Trophoblast cell (in vitro differentiated cells and primary cell): ENCODE results near the gene PTPRT.

Experiments used
- DNase-seq, 2 donors: peaks; one replicate each; pipeline ENCODE4 v3.0.0-alpha.2; 2016
- H2AFZ ChIP-seq: 2 replicates; pipeline ENCODE4 v1.6.1; 2013; ENCODE audit warnings: low read length, moderate library complexity, mild to moderate bottlenecking; ENCODE audit not compliant: insufficient read depth, poor library complexity
- H2AK5ac ChIP-seq: 2 replicates; pipeline ENCODE4 v1.6.1; 2013; ENCODE audit warnings: mild to moderate bottlenecking, low read length
- H2BK120ac ChIP-seq: 2 replicates; pipeline ENCODE4 v1.6.1; 2013; ENCODE audit warnings: low read length, mild to moderate bottlenecking, moderate library complexity; ENCODE audit not compliant: insufficient read depth, poor library complexity
- H2BK12ac ChIP-seq: 2 replicates; pipeline ENCODE4 v1.6.1; 2013; ENCODE audit warnings: mild to moderate bottlenecking, low read length, moderate library complexity
- H2BK5ac ChIP-seq: 2 replicates; pipeline ENCODE4 v1.6.1; 2013; ENCODE audit warnings: low read length, low read depth, moderate library complexity, mild to moderate bottlenecking; ENCODE audit not compliant: poor library complexity
- H3K14ac ChIP-seq: 2 replicates; pipeline ENCODE4 v1.6.1; 2013; ENCODE audit warnings: mild to moderate bottlenecking, low read length
- H3K18ac ChIP-seq: 2 replicates; pipeline ENCODE4 v1.6.1; 2013; ENCODE audit warnings: mild to moderate bottlenecking, low read length
- H3K23ac ChIP-seq: 2 replicates; pipeline ENCODE4 v1.6.1; 2013; ENCODE audit warnings: low read length
- H3K27ac ChIP-seq: 2 replicates; pipeline ENCODE4 v1.5.1; 2013; ENCODE audit warnings: low read depth, mild to moderate bottlenecking, inconsistent platforms, low read length, moderate library complexity
- H3K27me3 ChIP-seq: 2 replicates; pipeline ENCODE4 v1.6.1; 2013; ENCODE audit warnings: inconsistent platforms, mild to moderate bottlenecking, low read length, moderate library complexity; ENCODE audit not compliant: insufficient read depth
- H3K36me3 ChIP-seq, 2 experiments: 1 replicate in 1 of 2; 2 replicates in 1 of 2; pipeline ENCODE4 v1.6.1; 2013; ENCODE audit warnings: low read length in 2 of 2, mild to moderate bottlenecking in 2 of 2, moderate library complexity in 1 of 2; ENCODE audit not compliant: insufficient read depth in 2 of 2, control insufficient read depth in 1 of 2
- H3K4ac ChIP-seq: 2 replicates; pipeline ENCODE4 v1.6.1; 2013; ENCODE audit warnings: low read depth, mild to moderate bottlenecking, low read length, moderate library complexity
- H3K4me1 ChIP-seq, 2 experiments: 1 replicate in 1 of 2; 2 replicates in 1 of 2; pipeline ENCODE4 v1.6.1; 2013; ENCODE audit warnings: low read length in 2 of 2, mild to moderate bottlenecking in 2 of 2, moderate library complexity in 1 of 2; ENCODE audit not compliant: insufficient read depth in 2 of 2, control insufficient read depth in 1 of 2
- H3K4me2 ChIP-seq: 2 replicates; pipeline ENCODE4 v1.6.1; 2013; ENCODE audit warnings: inconsistent platforms, mild to moderate bottlenecking, low read length, moderate library complexity
- H3K4me3 ChIP-seq: 2 replicates; pipeline ENCODE4 v1.5.1; 2013; ENCODE audit warnings: mild to moderate bottlenecking, low read depth, low read length, inconsistent platforms
- H3K79me1 ChIP-seq: one replicate; pipeline ENCODE4 v1.6.1; 2013; ENCODE audit warnings: low read length
- H3K79me2 ChIP-seq: 2 replicates; pipeline ENCODE4 v1.6.1; 2013; ENCODE audit warnings: low read length, mild to moderate bottlenecking; ENCODE audit not compliant: control insufficient read depth, insufficient read depth, poor library complexity
- H3K9ac ChIP-seq: 2 replicates; pipeline ENCODE4 v1.6.1; 2013; ENCODE audit warnings: mild to moderate bottlenecking, low read length
- H3K9me3 ChIP-seq: 2 replicates; pipeline ENCODE4 v1.6.1; 2013; ENCODE audit warnings: low read depth, mild to moderate bottlenecking, control low read depth, inconsistent platforms, low read length; ENCODE audit not compliant: insufficient read depth
- H4K12ac ChIP-seq: 2 replicates; pipeline ENCODE4 v1.6.1; 2013; ENCODE audit warnings: low read depth, mild to moderate bottlenecking, low read length, moderate library complexity
- H4K8ac ChIP-seq: 2 replicates; pipeline ENCODE4 v1.6.1; 2013; ENCODE audit warnings: low read depth, mild to moderate bottlenecking, low read length, moderate library complexity
- H4K91ac ChIP-seq: one replicate; pipeline ENCODE4 v1.6.1; 2013; ENCODE audit warnings: low read depth, mild to moderate bottlenecking, low read length, moderate library complexity
- WGBS: extraction: QIAGEN DNeasy Blood & Tissue Kit; methylation state at CpG from one replicate; pipeline ENCODE4 v1.1.7; 2013; ENCODE audit warnings: missing lambda C conversion rate; ENCODE audit not compliant: insufficient read length, insufficient coverage; ENCODE audit errors: extremely low coverage; 5-methylcytosine and 5-hydroxymethylcytosine counted together

The PTPRT gene

GRCh38 chr20:42255821-42256220 lies 933.9 kb downstream of the PTPRT start:
- Histone ChIP-seq H3K4ac (no peak overlapping the region), H3K9ac (no peak overlapping the region), H3K18ac (no peak overlapping the region), H2BK120ac (no peak overlapping the region), H3K4me1 (no peaks in the 10 kb centered on the region), H3K36me3 (no peaks in the 10 kb centered on the region), H2AK5ac (no peak overlapping the region), H4K12ac (no peak overlapping the region), H2BK12ac (no peak overlapping the region), H3K14ac (no peak overlapping the region), H3K79me2 (no peaks in the 10 kb centered on the region), H3K27ac (no peak overlapping the region), H3K9me3 (peaks cover 2% of the 10 kb centered on the region), H3K79me1 (no peaks in the 10 kb centered on the region), H2BK5ac (no peak overlapping the region), H4K91ac (no peak overlapping the region), H4K8ac (no peak overlapping the region), H3K23ac (no peak overlapping the region), H3K27me3 (no peaks in the 10 kb centered on the region), H3K4me2 (no peak overlapping the region), H3K4me3 (no peak overlapping the region), H2AFZ (no peak overlapping the region)
- no peak for DNase-seq
- no CpG with 5 or more reads among the region's 3 CpGs for WGBS

DNA sequence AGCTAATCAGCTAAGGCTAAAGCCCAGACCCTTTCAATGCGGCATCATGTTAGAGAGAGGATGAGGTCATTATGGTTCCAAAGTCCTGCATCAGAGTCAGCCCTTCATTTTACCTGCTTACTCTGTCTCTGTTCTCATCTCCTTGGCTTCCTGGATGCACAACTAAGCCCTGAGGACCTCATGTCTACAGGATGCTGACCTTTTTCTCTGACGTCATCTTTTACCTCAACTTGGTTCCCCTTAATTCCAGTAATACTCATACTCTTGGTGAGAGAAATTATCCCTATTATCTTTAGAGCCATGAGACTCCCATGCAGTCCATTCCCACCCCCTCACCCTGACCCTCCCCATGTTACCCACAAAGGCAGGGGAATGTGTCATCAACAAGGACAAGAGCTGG lies 935.0 kb downstream of the PTPRT start:
- Histone ChIP-seq H4K12ac (no peak overlapping the region), H3K79me2 (no peaks in the 10 kb centered on the region), H4K8ac (no peak overlapping the region), H3K27ac (no peak overlapping the region), H3K18ac (no peak overlapping the region), H3K9ac (no peak overlapping the region), H2AFZ (no peak overlapping the region), H3K79me1 (no peaks in the 10 kb centered on the region), H4K91ac (no peak overlapping the region), H2BK12ac (no peak overlapping the region), H3K4me2 (no peak overlapping the region), H3K14ac (no peak overlapping the region), H3K23ac (no peak overlapping the region), H3K27me3 (no peaks in the 10 kb centered on the region), H3K9me3 (peaks cover 2% of the 10 kb centered on the region), H2BK120ac (no peak overlapping the region), H2BK5ac (no peak overlapping the region), H3K4ac (no peak overlapping the region), H3K4me1 (no peaks in the 10 kb centered on the region), H2AK5ac (no peak overlapping the region), H3K4me3 (no peak overlapping the region), H3K36me3 (no peaks in the 10 kb centered on the region)
- WGBS, result no CpG with 5 or more reads among the region's 2 CpGs
- no peak for DNase-seq

GRCh38 chr20:42252116-42252515 lies 937.6 kb downstream of the PTPRT start:
- H3K36me3 ChIP-seq, result no peaks in the 10 kb centered on the region
- no peak overlapping the region for H2AFZ ChIP-seq
- no CpG with 5 or more reads among the region's 4 CpGs for WGBS
- no peak overlapping the region for H4K8ac ChIP-seq
- no peak overlapping the region for H3K9ac ChIP-seq
- H3K27me3 ChIP-seq, result no peaks in the 10 kb centered on the region
- no peak overlapping the region for H4K12ac ChIP-seq
- no peak overlapping the region for H2BK12ac ChIP-seq
- DNase-seq, result peak; percentile 10 to 72
- H2BK120ac ChIP-seq, result no peak overlapping the region
- no peak overlapping the region for H3K23ac ChIP-seq
- no peaks in the 10 kb centered on the region for H3K79me2 ChIP-seq
- H3K4me1 ChIP-seq, result no peaks in the 10 kb centered on the region
- no peak overlapping the region for H3K18ac ChIP-seq
- peaks cover 2% of the 10 kb centered on the region for H3K9me3 ChIP-seq
- no peak overlapping the region for H3K4me2 ChIP-seq
- H2AK5ac ChIP-seq, result no peak overlapping the region
- H4K91ac ChIP-seq, result no peak overlapping the region
- no peak overlapping the region for H3K4ac ChIP-seq
- no peak overlapping the region for H3K14ac ChIP-seq
- no peaks in the 10 kb centered on the region for H3K79me1 ChIP-seq
- no peak overlapping the region for H3K4me3 ChIP-seq
- no peak overlapping the region for H3K27ac ChIP-seq
- no peak overlapping the region for H2BK5ac ChIP-seq

DNA sequence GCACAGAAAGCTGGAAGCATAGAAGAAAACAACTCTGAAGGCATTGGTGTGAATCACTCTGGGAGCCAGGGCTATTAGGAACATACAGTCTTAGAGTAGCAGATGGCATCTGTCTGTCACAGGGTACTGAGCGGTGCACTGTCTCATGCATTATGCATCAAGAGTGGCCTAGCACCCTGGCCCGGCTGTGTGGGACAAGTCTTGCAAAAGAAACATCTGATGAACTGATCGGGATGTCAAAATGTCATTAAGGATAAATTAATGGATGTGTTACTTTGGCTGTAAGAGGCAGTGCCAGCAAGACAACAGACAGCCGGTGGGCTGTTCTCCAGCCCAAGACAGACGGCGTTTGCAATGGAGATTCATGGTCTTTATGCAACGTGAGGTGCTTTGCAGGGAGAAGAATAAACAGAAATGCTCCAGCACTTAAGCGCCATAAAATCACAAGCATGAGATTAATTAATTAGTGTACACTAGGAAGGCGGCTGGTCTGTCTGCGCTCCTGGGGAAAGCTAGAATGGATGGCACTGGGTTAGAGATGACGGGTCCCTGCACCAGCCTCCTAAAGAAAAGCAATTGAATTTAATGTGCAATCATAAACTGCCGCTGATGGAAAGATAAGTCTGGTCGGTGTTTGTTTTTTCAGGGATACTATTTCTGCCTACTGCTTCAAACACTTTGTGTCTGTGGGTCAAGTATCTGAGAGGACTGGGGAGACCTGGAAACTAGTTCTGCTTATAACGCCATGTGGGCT lies 970.9 kb downstream of the PTPRT start:
- Histone ChIP-seq H2AFZ (no peak overlapping the region), H4K12ac (no peak overlapping the region), H3K9me3 (no peaks in the 10 kb centered on the region), H4K91ac (no peak overlapping the region), H3K79me1 (no peaks in the 10 kb centered on the region), H4K8ac (no peak overlapping the region), H3K4me3 (no peak overlapping the region), H3K79me2 (no peaks in the 10 kb centered on the region), H2BK120ac (no peak overlapping the region), H3K9ac (no peak overlapping the region), H2BK5ac (no peak overlapping the region), H3K23ac (no peak overlapping the region), H3K18ac (no peak overlapping the region), H3K4me1 (no peaks in the 10 kb centered on the region), H3K27ac (no peak overlapping the region), H3K36me3 (no peaks in the 10 kb centered on the region), H2AK5ac (no peak overlapping the region), H3K14ac (no peak overlapping the region), H2BK12ac (no peak overlapping the region), H3K4ac (no peak overlapping the region), H3K27me3 (no peaks in the 10 kb centered on the region), H3K4me2 (no peak overlapping the region)
- DNase-seq, result no peak
- no CpG with 5 or more reads among the region's 14 CpGs for WGBS
